Panc1 (cell line): ENCODE results near the gene KCNQ2. TPM values are rescaled to one million over a fixed set of nuclear protein-coding genes. Genes with fewer than 3 reads are reported as not detected.

Source experiments
- ATAC-seq: fragments of 200-7000 bp; cut with Tn5 transposase; 2 replicates; pipeline ENCODE4 v1.9.1; 2020; ENCODE audit warnings: mild to moderate bottlenecking, moderate library complexity
- BruUV-seq: library from RNA; stranded (reverse); fragments of 400-500 nt; replicated peaks from 2 replicates; lab custom pipeline; 2021; lab: Mats Ljungman, UMichigan
- CTCF ChIA-PET: fragments of 300-600 bp; sonication (Branson Sonifier 250); formaldehyde crosslinking; loops from one replicate; lab custom pipeline; 2022; ENCODE audit warnings: antibody characterized with exemption; lab: Charles Lee
- POLR2A ChIA-PET: fragments of 300-600 bp; sonication (Branson Sonifier 250); formaldehyde crosslinking; loops from one replicate; lab custom pipeline; 2022; ENCODE audit warnings: antibody characterized with exemption; lab: Charles Lee
- DNase-seq: peaks from one replicate; pipeline ENCODE4 v3.0.0-alpha.2; 2010; ENCODE audit warnings: low read depth, low spot score
- H3K27ac ChIP-seq: 2 replicates; pipeline ENCODE4 v1.5.1; 2011; ENCODE audit warnings: mild to moderate bottlenecking, low read length, inconsistent platforms
- H3K27me3 ChIP-seq: fragments of 200-500 bp; sonication (Bioruptor generic); 2 replicates; pipeline ENCODE4 v1.6.0; 2014; ENCODE audit warnings: low read length, inconsistent platforms; ENCODE audit not compliant: control insufficient read depth, insufficient read depth
- H3K36me3 ChIP-seq: fragments of 200-500 bp; sonication (Bioruptor generic); 2 replicates; pipeline ENCODE4 v1.5.1; 2014; ENCODE audit warnings: inconsistent platforms, mild to moderate bottlenecking, low read length, moderate library complexity; ENCODE audit not compliant: control insufficient read depth, insufficient read depth
- H3K4me1 ChIP-seq: 2 replicates; pipeline ENCODE4 v1.5.1; 2011; ENCODE audit warnings: inconsistent platforms, mild to moderate bottlenecking, low read length, moderate library complexity; ENCODE audit not compliant: control insufficient read depth, insufficient read depth
- H3K4me3 ChIP-seq, 2 experiments: 2 replicates each; pipeline ENCODE4 v1.5.1; 2011 to 2012; ENCODE audit warnings: low read depth in 2 of 2, low read length in 2 of 2, mild to moderate bottlenecking in 2 of 2, inconsistent platforms in 1 of 2, moderate library complexity in 1 of 2
- H3K9me3 ChIP-seq: fragments of 200-500 bp; sonication (Bioruptor generic); 2 replicates; pipeline ENCODE4 v1.5.1; 2014; ENCODE audit warnings: low read depth, mild to moderate bottlenecking, inconsistent platforms, low read length, moderate library complexity; ENCODE audit not compliant: control insufficient read depth, insufficient read depth
- CTCF ChIP-seq: fragments of 450-650 bp; IDR thresholded peaks from 2 replicates; pipeline ENCODE4 v1.5.1; 2017; ENCODE audit warnings: mild to moderate bottlenecking
- POLR2AphosphoS5 ChIP-seq: IDR thresholded peaks from 2 replicates; pipeline ENCODE4 v1.6.1; 2012; ENCODE audit warnings: mild to moderate bottlenecking, low read depth, low read length, moderate library complexity
- SIN3A ChIP-seq: IDR thresholded peaks from 2 replicates; pipeline ENCODE4 v1.6.1; 2012; ENCODE audit warnings: low read depth, mild to moderate bottlenecking, low read length, moderate library complexity, borderline replicate concordance; ENCODE audit not compliant: insufficient read depth
- TCF7L2 ChIP-seq: IDR thresholded peaks from 2 replicates; pipeline ENCODE4 v1.6.1; 2011; ENCODE audit warnings: mild to moderate bottlenecking, low read depth, low read length, inconsistent platforms
- in situ Hi-C: cut with HindIII; loops from 2 replicates; pipeline ENCODE4 v1.10.0; 2016; ENCODE audit warnings: low sequenced_read_pairs, low pct_unique_long_range_greater_than_20kb
- intact Hi-C: fragments of 100-400 bp; cut with micrococcal nuclease; formaldehyde crosslinking; loops from one replicate; pipeline ENCODE4 v1.10.0; 2022; ENCODE audit not compliant: unreplicated experiment
- total RNA-seq: library from RNA; stranded (reverse); gene quantifications from one replicate; pipeline ENCODE4 v1.2.1, GENCODE V29; 2021; ENCODE audit not compliant: unreplicated experiment
- TF ChIP-seq, protein P1 (sequence below), 2 experiments: IDR thresholded peaks; 2 replicates each; pipeline ENCODE4 v1.6.1; 2011 to 2012; ENCODE audit warnings: low read depth in 2 of 2, control low read depth in 1 of 2, low read length in 1 of 2, mild to moderate bottlenecking in 1 of 2, moderate library complexity in 1 of 2; ENCODE audit not compliant: insufficient read depth in 1 of 2

The KCNQ2 gene
- total RNA-seq, 1 experiment from 2014 or later, result 19.4 TPM

GRCh38 chr20:63487781-63488241 is 15.4 kb upstream of the KCNQ2 start:
- ATAC-seq (no peak), DNase-seq (no peak)
- CTCF ChIA-PET, result no interaction called here
- Histone ChIP-seq H3K4me1 (peaks cover 18% of the 10 kb centered on the region), H3K4me3 (no peak overlapping the region), H3K36me3 (no peaks in the 10 kb centered on the region), H3K27ac (no peak overlapping the region), H3K9me3 (no peaks in the 10 kb centered on the region), H3K27me3 (no peaks in the 10 kb centered on the region)
- POLR2A ChIA-PET, result no interaction called here
- BruUV-seq, result no TSS peak
- in situ Hi-C loops (no loop called here), intact Hi-C loops (no loop called here)
- TF ChIP-seq TCF7L2 (no peak), CTCF (no peak), SIN3A (no peak), POLR2AphosphoS5 (no peak)
- TF ChIP-seq, protein P1, sequence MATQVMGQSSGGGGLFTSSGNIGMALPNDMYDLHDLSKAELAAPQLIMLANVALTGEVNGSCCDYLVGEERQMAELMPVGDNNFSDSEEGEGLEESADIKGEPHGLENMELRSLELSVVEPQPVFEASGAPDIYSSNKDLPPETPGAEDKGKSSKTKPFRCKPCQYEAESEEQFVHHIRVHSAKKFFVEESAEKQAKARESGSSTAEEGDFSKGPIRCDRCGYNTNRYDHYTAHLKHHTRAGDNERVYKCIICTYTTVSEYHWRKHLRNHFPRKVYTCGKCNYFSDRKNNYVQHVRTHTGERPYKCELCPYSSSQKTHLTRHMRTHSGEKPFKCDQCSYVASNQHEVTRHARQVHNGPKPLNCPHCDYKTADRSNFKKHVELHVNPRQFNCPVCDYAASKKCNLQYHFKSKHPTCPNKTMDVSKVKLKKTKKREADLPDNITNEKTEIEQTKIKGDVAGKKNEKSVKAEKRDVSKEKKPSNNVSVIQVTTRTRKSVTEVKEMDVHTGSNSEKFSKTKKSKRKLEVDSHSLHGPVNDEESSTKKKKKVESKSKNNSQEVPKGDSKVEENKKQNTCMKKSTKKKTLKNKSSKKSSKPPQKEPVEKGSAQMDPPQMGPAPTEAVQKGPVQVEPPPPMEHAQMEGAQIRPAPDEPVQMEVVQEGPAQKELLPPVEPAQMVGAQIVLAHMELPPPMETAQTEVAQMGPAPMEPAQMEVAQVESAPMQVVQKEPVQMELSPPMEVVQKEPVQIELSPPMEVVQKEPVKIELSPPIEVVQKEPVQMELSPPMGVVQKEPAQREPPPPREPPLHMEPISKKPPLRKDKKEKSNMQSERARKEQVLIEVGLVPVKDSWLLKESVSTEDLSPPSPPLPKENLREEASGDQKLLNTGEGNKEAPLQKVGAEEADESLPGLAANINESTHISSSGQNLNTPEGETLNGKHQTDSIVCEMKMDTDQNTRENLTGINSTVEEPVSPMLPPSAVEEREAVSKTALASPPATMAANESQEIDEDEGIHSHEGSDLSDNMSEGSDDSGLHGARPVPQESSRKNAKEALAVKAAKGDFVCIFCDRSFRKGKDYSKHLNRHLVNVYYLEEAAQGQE (IDR thresholded peaks at IDR 0.05; ENCODE audit: insufficient read depth in 1 of 2, low read depth in 2 of 2, low read length in 1 of 2), result no peak

DNA sequence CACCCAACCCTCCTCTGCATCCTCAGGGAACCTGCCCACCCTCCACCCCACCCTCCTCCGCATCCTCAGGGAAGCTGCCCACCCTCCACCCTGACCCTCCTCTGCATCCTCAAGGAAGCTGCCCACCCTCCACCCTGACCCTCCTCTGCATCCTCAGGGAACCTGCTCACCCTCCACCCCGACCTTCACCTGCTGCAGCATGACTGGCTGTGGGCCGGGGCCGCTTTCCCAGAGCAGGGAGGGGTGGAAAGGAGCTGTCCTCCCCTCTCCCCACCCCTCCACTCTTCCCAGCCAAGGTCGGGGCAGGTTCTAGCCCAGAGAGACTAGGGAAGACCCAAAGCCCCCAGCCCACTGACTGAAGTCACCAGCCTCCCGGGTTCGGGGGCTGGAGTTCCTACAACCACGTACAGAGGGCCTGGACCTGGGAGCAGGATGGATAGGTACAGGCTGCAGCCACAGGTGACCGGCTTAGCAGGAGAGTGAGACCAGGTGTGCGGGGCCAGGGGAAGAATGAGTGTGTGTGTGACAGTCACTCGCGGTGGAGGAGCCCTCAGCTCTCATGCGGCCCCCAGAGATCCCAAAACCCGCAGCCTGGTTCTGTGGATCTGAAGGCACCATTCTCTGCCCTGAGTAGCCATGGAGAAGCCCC is 14.8 kb upstream of the KCNQ2 start:
- ChIA-PET POLR2A (no interaction called here), CTCF (no interaction called here)
- Histone ChIP-seq H3K36me3 (no peaks in the 10 kb centered on the region), H3K27me3 (no peaks in the 10 kb centered on the region), H3K4me3 (no peak overlapping the region), H3K27ac (no peak overlapping the region), H3K4me1 (peaks cover 20% of the 10 kb centered on the region), H3K9me3 (no peaks in the 10 kb centered on the region)
- no peak for ATAC-seq
- intact Hi-C loops (no loop called here), in situ Hi-C loops (no loop called here)
- no TSS peak for BruUV-seq
- TF ChIP-seq SIN3A, result no peak
- no peak for TF ChIP-seq POLR2AphosphoS5
- TF ChIP-seq, protein P1 (IDR thresholded peaks at IDR 0.05; ENCODE audit: insufficient read depth in 1 of 2, low read depth in 2 of 2, low read length in 1 of 2), result no peak
- no peak for DNase-seq
